A549 treated with AZD2906 at 1 μM for 4 hours (cell line): ENCODE data around the gene FZD7. TPM values are rescaled to one million over a fixed set of nuclear protein-coding genes. Genes with fewer than 3 reads are reported as not detected.

Source experiments
- total RNA-seq: library from RNA; stranded (reverse); fragments of 200-300 nt; extraction: Qiagen RNA extraction; gene quantifications from 5 replicates; pipeline ENCODE4 v1.2.3, GENCODE V29; 2022

The FZD7 gene
- total RNA-seq: 5.9 to 6.7 TPM (median 6.4 TPM) in 5 replicates

GRCh38 chr2:202033317-202034248 is at the start of gene FZD7:
FZD7 (plus strand) TSS chr2:202033855; CDS start chr2:202034648, 793 bp downstream.

GRCh38 chr2:202072737-202073401 is 39.2 kb downstream of the FZD7 start, which contains the start of gene KIAA2012:
KIAA2012 (plus strand) TSS chr2:202073255; CDS start chr2:202073628, 373 bp downstream.

Other genes with a start within 250 kb of the FZD7 start
- gene CDK15, start 227.3 kb upstream of the FZD7 start, total RNA-seq: not detected in 5 replicates
- not detected in 5 replicates for gene KIAA2012, start 39.4 kb downstream of the FZD7 start, total RNA-seq
- 133 to 171 TPM (median 139 TPM) in 5 replicates for gene SUMO1, start 204.7 kb downstream of the FZD7 start, total RNA-seq
- gene NOP58, start 231.9 kb downstream of the FZD7 start, total RNA-seq: 104 to 131 TPM (median 108 TPM) in 5 replicates